NOMO-1 treated with dmso at 0.1 percent for 144 hours (cell line): ENCODE data around the gene PCAT6.
A peak's percentile ranks its signal among the peaks of the same experiment; 100 is the strongest.
"Not testable (repeated sequence)": the region's sequence is repeated elsewhere in the genome, so short reads cannot be mapped to it uniquely, and the experiment has no call there.

ENCODE experiments used
- DNase-seq: peaks from one replicate; lab custom pipeline; 2025; ENCODE audit not compliant: unreplicated experiment; lab: John Stamatoyannopoulos, UW

The PCAT6 gene

GRCh38 chr1:202810615-202811295 lies at the start of gene PCAT6:
Gene PCAT6 (plus strand): TSS chr1:202810954.
- peak; percentile 67 for DNase-seq

- DNase-seq, result no peak
Measured at GRCh38 chr1:202762019-202762418, 48.7 kb upstream of the PCAT6 start.

- no peak for DNase-seq
Measured at GRCh38 chr1:202765721-202766120, 45.0 kb upstream of the PCAT6 start.

- DNase-seq, result no peak
Measured at GRCh38 chr1:202770135-202770534, 40.6 kb upstream of the PCAT6 start.

- no peak for DNase-seq
Measured at GRCh38 chr1:202781180-202781579, 29.6 kb upstream of the PCAT6 start.

- no peak for DNase-seq
Measured at GRCh38 chr1:202786804-202787203, 23.9 kb upstream of the PCAT6 start.

GRCh38 chr1:202788800-202789199 lies 22.0 kb upstream of the PCAT6 start:
- DNase-seq, result no peak

GRCh38 chr1:202791077-202791747 lies 19.5 kb upstream of the PCAT6 start:
- DNase-seq, result no peak

GRCh38 chr1:202794051-202794740 lies 16.6 kb upstream of the PCAT6 start:
- no peak for DNase-seq

- DNase-seq, result not testable (repeated sequence)
Measured at GRCh38 chr1:202794931-202795330, 15.8 kb upstream of the PCAT6 start.

- DNase-seq, result no peak
Measured at GRCh38 chr1:202796670-202797069, 14.1 kb upstream of the PCAT6 start.

- DNase-seq, result no peak
Measured at GRCh38 chr1:202798260-202798659, 12.5 kb upstream of the PCAT6 start.

GRCh38 chr1:202798792-202799331 lies 11.9 kb upstream of the PCAT6 start:
- no peak for DNase-seq

- no peak for DNase-seq
Measured at GRCh38 chr1:202800742-202801141, 10.0 kb upstream of the PCAT6 start.

- DNase-seq, result no peak
Measured at GRCh38 chr1:202801175-202801574, 9.6 kb upstream of the PCAT6 start.

GRCh38 chr1:202802034-202802433 lies 8.7 kb upstream of the PCAT6 start:
- DNase-seq, result no peak

- no peak for DNase-seq
Measured at GRCh38 chr1:202802998-202803932, 7.5 kb upstream of the PCAT6 start.

GRCh38 chr1:202804126-202804525 lies 6.6 kb upstream of the PCAT6 start:
- DNase-seq, result no peak

- no peak for DNase-seq
Measured at GRCh38 chr1:202805886-202806844, 4.6 kb upstream of the PCAT6 start.
